Measurements from ENCODE around the gene TRDMT1. TPM values are rescaled to one million over a fixed set of nuclear protein-coding genes. Genes with fewer than 3 reads are reported as not detected.

The TRDMT1 gene
- total and polyA plus RNA-seq, 12 donors: 2.0 to 6.3 (median 3.7) TPM

GRCh38 chr10:17240096-17240495, 38.6 kb upstream of the TRDMT1 start:
- Histone ChIP-seq H3K9me3 (peaks cover 0 to 15% (median 0%) of the 10 kb centered on the region in 11 donors), H3K4me1 (peaks cover 0 to 25% (median 19%) of the 10 kb centered on the region in 9 donors), H3K4me3 (no peak overlapping the region), H3K27me3 (no peaks in the 10 kb centered on the region), H3K36me3 (peaks cover 0 to 36% (median 20%) of the 10 kb centered on the region in 9 donors), H3K27ac (no peak overlapping the region)
- no peak for DNase-seq
- intact Hi-C loops (cut with DNase I): loop anchor here in 1 of 10 donors (5.0 kb wide), 1 partner anchor 383 kb away; no protein-coding TSS in a partner anchor
- 91 to 92% methylated on average over 2 of the region's 2 CpGs for WGBS, 2 donors
- ATAC-seq: no peak
- TF ChIP-seq CTCF (IDR thresholded peaks at IDR 0.05): no peak

GRCh38 chr10:17239345-17240085, 38.0 kb upstream of the TRDMT1 start:
- intact Hi-C loops (cut with DNase I): loop anchor here in 1 of 10 donors (5.0 kb wide), 1 partner anchor 382 kb away; no protein-coding TSS in a partner anchor
- H3K4me3 ChIP-seq: no peak overlapping the region
- 93% methylated on average over 6 of the region's 6 CpGs for WGBS, 2 donors
- H3K9me3 ChIP-seq: peaks cover 0 to 15% (median 0%) of the 10 kb centered on the region in 11 donors
- no peak for TF ChIP-seq CTCF (IDR thresholded peaks at IDR 0.05)
- peaks cover 0 to 31% (median 25%) of the 10 kb centered on the region in 9 donors for H3K4me1 ChIP-seq
- DNase-seq (no peak), ATAC-seq (no peak)
- peaks cover 0 to 42% (median 26%) of the 10 kb centered on the region in 9 donors for H3K36me3 ChIP-seq
- no peaks in the 10 kb centered on the region for H3K27me3 ChIP-seq
- H3K27ac ChIP-seq: peak overlapping the region in 1 of 10 donors; percentile 41

GRCh38 chr10:17238445-17239291, 37.2 kb upstream of the TRDMT1 start:
- H3K36me3 ChIP-seq: peaks cover 0 to 51% (median 34%) of the 10 kb centered on the region in 9 donors
- DNase-seq (no peak), ATAC-seq (peak in 5 of 8 donors; percentile 22 to 51 (median 26))
- peaks cover 0 to 15% (median 0%) of the 10 kb centered on the region in 11 donors for H3K9me3 ChIP-seq
- H3K4me3 ChIP-seq: no peak overlapping the region
- peaks cover 5 to 39% (median 34%) of the 10 kb centered on the region in 9 donors for H3K4me1 ChIP-seq
- no peak for TF ChIP-seq CTCF (IDR thresholded peaks at IDR 0.05)
- intact Hi-C loops (cut with DNase I): no loop called here
- no peaks in the 10 kb centered on the region for H3K27me3 ChIP-seq
- 57 to 66% methylated on average over 12 of the region's 12 CpGs for WGBS, 2 donors
- H3K27ac ChIP-seq: peak overlapping the region in 1 of 10 donors; percentile 41

DNA sequence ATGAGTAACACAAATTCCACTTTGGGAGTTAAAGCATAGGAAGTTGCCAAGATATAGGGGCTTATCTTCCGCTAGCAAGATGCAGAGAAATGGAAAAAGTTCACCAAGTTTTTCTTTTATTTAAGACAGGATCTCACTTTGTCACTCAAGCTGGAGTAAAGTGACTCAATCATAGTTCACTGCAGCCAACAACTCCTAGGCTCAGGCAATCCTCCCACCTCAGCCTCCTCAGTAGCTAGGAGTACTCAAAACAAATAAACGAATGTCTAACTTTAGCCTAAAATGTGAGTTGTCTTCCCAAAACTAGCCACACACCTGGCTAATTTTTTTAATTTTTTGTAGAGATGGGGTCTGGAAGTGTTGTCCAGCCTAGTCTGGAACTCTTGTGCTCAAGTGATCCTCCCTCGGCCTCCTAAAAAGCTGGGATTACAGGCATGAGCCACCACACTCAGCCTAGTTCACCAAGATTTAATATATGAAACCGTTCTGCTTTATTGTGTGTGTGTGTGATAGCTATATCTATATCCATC, 36.5 kb upstream of the TRDMT1 start:
- no peak for TF ChIP-seq CTCF (IDR thresholded peaks at IDR 0.05)
- peak overlapping the region in 1 of 10 donors; percentile 41 for H3K27ac ChIP-seq
- ATAC-seq (peak in 3 of 8 donors; percentile 12 to 24 (median 21)), DNase-seq (no peak)
- peaks cover 0 to 15% (median 0%) of the 10 kb centered on the region in 11 donors for H3K9me3 ChIP-seq
- no peak overlapping the region for H3K4me3 ChIP-seq
- peaks cover 5 to 46% (median 41%) of the 10 kb centered on the region in 9 donors for H3K4me1 ChIP-seq
- no peaks in the 10 kb centered on the region for H3K27me3 ChIP-seq
- H3K36me3 ChIP-seq: peaks cover 0 to 58% (median 37%) of the 10 kb centered on the region in 9 donors
- WGBS, 2 donors: 78 to 80% methylated on average over 4 of the region's 4 CpGs
- intact Hi-C loops (cut with DNase I): no loop called here

All from heart right ventricle (tissue), 16 donors.